ENCODE results near the gene SIKE1.
"Not testable (repeated sequence)": the region's sequence is repeated elsewhere in the genome, so short reads cannot be mapped to it uniquely, and the experiment has no call there.

The SIKE1 gene

DNA sequence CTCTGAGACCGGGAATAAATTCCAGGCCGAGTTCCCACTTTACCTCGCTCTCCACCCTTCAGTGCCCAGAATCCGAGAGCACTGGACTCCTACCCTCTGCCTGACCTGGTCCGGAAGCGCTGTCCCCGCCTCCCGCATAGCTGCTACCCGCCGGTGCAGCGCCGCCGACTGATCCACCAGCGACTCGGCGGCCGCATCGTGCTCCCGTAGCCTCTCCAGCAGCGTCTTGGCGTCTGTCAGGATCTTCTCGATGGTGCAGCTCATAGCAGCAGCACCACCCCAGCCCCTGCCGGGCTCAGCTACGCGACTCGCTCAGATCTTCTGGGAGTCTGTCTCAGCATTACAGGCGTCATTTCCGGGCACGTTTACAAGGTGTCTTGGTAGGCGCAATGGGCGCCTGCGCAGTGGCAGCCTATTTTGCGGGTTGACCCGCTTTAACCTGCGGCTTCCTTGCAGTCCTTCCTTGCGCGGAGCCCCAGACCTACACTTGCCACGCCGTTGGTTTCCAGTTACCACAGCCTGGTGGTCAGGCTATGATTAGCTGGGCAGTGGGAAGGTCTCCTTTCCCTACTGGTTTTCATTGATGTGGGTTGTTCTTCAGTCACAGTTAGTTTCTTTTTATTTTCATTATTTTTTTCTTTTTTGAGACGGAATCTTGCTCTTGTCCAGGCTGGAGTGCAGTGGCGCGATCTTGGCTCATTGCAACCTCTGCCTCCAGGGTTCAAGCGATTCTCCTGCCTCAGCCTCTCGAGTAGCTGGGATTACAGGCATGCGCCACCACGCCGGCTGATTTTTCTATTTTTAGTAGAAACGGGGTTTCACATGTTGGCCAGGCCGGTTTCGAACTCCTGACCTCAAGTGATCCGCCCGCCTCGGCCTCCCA lies at the start of gene SIKE1:
Gene SIKE1 (minus strand): TSS at position 342 of the 883 bp plus-strand sequence. CDS start 78 bp downstream, at position 264.
- peak; percentile 88 for DNase-seq (ENCODE audit: low spot score)

DNA sequence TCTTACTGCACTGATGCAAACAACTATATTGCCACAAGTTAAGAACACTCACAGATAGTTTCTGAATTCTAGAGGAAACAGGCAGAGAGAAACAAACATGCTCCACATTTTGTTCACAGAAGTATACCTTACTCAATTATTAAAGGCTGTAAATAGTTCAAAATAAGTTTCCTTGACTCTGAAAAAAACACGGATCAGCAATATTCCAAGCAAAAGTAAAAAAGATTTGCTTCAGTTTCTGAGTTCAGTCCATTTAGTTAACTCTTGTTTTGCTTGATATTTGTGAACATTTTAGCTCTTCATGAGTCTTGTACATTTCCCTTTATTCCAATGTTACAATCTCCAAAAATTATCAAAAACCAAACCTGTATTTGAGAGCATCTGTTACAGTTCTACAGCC lies 49.6 kb upstream of the SIKE1 start:
- DNase-seq (ENCODE audit: low spot score): not testable (repeated sequence)

GRCh38 chr1:114828251-114828650 lies 47.8 kb upstream of the SIKE1 start:
- no peak for DNase-seq (ENCODE audit: low spot score)

GRCh38 chr1:114821978-114822377 lies 41.5 kb upstream of the SIKE1 start:
- DNase-seq (ENCODE audit: low spot score): no peak

DNA sequence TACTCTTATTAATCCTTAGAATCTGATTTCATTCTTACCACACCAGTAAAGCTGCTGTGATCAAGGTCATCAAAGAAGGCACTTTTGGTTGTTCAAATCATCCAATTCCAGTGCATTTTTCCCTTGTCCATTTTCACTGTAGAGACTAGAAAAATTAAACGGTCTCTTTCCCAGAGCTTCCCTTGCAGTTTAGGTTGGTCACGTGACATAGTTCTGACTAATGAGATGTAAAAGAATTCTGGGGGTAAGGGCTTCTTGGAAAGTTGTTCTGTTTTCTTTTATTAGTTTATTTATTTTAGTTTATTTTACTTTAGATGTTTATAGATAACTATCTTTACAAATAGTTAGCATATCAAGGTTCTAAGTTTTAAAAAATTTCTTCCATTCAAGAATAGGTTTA lies 39.9 kb upstream of the SIKE1 start:
- no peak for DNase-seq (ENCODE audit: low spot score)

DNA sequence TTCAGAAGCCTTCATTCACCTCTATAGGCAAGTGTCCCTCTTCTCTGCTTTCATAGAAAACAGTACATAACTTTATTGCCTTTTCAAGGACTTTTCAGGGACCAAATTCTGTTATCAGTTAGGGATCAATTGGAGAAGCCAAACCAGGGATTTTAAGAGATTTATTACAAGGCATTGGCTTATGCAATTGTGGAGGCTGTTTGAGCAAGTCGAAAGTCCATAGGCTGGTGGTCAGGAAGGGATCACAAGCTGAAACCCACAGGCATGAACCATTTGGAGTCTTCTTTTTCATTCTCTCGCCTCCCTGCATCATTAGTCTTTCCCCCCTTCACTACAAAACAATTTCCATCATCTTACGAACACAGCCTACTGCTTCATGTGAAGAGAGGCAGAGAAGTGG lies 39.4 kb upstream of the SIKE1 start:
- no peak for DNase-seq (ENCODE audit: low spot score)

DNA sequence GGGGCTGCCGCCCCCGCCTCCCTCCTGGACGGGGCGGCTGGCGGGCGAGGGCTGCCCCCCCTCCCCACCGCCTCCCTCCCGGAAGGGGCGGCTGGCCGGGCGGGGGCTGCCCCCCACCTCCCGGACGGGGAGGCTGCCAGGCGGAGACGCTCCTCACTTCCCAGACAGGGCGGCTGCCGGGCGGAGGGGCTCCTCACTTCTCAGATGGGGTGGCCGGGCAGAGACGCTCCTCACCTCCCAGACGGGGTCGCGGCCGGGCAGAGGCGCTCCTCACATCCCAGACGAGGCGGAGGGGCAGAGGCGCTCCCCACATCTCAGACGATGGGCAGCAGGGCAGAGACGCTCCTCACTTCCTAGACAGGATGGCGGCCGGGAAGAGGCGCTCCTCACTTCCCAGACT lies 24.0 kb upstream of the SIKE1 start:
- not testable (repeated sequence) for DNase-seq (ENCODE audit: low spot score)

DNA sequence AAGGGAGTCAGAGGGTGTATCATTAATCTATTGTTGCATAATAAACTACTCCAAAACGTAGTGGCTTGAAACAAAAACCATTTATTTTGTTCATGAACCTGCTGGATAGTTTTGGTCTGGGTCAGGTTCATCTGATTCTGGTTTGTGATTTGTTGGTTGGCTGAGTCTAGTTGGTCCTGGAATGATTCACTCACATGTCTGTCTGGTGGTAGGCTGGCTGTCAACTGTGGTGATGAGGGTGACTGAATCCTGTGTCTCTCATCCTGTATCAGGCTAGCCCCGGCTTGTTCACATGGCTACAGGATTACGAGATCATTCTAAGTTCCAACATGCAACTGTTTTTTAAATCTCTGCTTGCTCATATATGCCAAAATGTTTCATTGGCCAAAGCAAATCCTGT lies 22.5 kb upstream of the SIKE1 start:
- no peak for DNase-seq (ENCODE audit: low spot score)

- DNase-seq (ENCODE audit: low spot score): no peak
Measured at GRCh38 chr1:114794038-114794437, 13.6 kb upstream of the SIKE1 start.

GRCh38 chr1:114790581-114790980 lies 10.1 kb upstream of the SIKE1 start:
- not testable (repeated sequence) for DNase-seq (ENCODE audit: low spot score)

DNA sequence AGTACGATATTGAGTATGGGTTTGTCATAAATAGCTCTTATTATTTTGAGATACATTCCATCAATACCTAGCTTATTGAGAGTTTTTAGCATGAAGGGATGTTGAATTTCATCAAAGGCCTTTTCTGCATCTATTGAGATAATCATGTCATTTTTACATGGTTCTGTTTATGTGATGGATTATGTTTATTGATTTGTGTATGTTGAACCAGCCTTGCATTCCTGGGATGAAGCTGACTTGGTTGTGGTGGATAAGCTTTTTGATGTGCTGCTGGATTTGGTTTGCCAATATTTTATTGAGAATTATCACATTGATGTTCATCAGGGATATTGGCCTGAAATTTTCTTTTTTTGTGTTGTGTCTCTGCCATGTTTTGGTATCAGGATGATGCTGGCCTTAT lies 6.0 kb upstream of the SIKE1 start:
- DNase-seq (ENCODE audit: low spot score): not testable (repeated sequence)

GRCh38 chr1:114782476-114782875 lies 2.0 kb upstream of the SIKE1 start:
- DNase-seq (ENCODE audit: low spot score): no peak

DNA sequence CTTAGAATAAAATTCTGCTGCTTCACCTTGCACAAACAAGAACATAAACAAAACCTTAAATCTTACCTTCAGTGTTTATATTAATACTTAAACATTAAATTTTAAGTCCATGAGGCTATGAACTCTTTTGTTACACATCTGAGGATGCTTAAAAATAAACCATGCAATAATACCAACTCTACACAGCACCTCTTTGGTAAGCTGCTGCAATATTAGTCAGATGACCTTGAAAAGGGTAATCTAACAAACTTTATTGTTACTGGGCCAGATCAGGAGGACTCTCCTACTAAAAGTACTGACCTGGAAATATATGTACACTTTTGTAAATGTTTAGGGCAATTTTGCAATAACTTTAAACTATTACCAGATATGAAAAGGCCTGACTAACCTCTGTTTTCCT lies 763 bp downstream of the SIKE1 start:
- DNase-seq (ENCODE audit: low spot score): no peak

DNA sequence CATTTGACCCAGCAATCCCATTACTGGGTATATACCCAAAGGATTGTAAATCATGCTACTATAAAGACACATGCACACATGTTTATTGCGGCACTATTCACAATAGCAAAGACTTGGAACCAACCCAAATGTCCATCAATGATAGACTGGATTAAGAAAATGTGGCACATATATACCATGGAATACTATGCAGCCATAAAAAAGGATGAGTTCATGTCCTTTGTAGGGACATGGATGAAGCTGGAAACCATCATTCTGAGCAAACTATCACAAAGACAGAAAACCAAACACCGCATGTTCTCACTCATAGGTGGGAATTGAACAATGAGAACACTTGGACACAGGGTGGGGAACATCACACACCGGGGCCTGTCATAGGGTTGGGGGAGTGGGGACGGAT lies 3.8 kb downstream of the SIKE1 start:
- not testable (repeated sequence) for DNase-seq (ENCODE audit: low spot score)

- DNase-seq (ENCODE audit: low spot score): no peak
Measured at GRCh38 chr1:114771992-114772391, 8.5 kb downstream of the SIKE1 start.

- DNase-seq (ENCODE audit: low spot score): no peak
Measured at GRCh38 chr1:114770989-114771388, 9.5 kb downstream of the SIKE1 start.

- DNase-seq (ENCODE audit: low spot score): no peak
Measured at GRCh38 chr1:114764689-114765088, 15.8 kb downstream of the SIKE1 start.

DNA sequence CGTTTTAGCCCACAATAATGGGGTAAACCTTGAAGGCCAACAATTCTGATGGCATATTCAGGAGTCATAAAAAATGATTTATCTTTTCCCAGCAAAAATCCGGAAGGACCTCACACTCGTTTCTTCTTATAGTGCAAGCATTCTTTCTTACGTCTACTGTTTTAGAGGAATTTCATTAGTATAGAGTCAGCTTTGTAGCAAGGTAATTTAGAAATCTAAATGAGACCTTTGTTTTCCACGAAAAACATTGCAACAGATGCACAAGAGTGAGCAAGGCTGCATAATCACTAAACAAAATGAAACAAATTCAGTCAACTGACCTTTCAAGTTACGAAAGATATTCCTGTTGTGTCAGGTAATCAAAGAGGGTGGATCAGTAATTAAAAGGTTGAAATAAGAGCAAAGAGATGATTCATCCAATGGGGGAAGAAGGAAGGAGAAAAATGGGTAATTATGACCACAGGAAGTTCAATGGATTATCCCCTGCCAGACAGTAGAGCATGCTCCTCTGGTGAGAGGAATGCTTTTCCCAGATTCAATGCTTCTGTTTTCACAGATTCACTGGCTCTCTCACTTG lies 22.1 kb downstream of the SIKE1 start:
- no peak for DNase-seq (ENCODE audit: low spot score)

GRCh38 chr1:114757455-114758255 lies 22.8 kb downstream of the SIKE1 start, which contains the start of gene CSDE1:
Gene CSDE1, minus strand, starts transcription at chr1:114757984. Its CDS starts 18,094 bp downstream, at chr1:114739890.
- DNase-seq (ENCODE audit: low spot score): peak; percentile 93

- peak; percentile 5 for DNase-seq (ENCODE audit: low spot score)
Measured at GRCh38 chr1:114756949-114757454, 23.5 kb downstream of the SIKE1 start.

DNA sequence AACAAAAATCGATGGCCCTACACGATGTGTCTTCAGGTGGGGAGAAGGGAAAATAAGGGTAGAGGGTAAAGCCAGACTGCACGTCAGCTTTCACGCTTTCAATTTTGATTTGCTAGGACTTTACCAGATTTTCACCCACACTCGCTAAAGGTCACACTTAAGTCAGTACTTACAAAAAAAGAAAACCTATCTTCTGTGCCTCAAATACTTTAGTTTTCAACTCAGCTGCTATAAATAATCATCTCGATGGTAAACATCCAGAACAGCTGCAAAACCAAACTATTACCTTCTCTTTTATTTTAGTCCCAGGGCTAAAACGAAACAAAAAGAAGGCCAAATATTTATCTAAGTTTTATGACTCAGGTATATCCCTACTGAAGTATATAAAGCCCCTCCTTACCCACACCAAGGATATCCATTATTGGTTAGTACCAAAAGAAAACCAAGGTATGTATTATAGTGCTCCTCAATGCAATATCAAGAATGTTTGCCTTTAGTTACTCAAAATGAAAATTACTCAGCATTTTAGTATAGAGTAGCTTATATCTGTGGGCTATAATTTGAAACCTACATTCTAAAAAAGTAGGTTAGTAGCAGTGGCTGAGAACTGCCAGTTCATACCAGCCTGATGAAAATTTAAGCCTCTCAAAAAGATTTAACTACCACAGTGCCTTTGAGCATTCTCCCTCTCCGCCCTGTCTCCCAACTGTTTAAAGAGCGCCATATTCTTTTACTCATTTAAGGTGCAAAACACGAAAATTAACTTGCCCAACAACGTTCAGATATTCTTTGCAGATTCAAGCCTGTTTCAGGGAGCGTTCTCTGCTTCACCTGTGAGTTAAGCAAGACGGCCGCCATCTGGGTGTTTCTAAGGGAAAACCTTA lies 24.2 kb downstream of the SIKE1 start:
- peak; percentile 29 for DNase-seq (ENCODE audit: low spot score)

Measured in germinal center (tissue), 1 donor.